HG03159 (cell line): ENCODE measurements around the gene TRAPPC3.

ENCODE experiments used
- ATAC-seq: cut with Tn5 transposase; IDR thresholded peaks from one replicate; pipeline ENCODE4 v1.9.1; 2021; ENCODE audit warnings: mild to moderate bottlenecking, moderate library complexity; ENCODE audit not compliant: unreplicated experiment

Gene TRAPPC3

GRCh38 chr1:36106269-36106668, 43.0 kb downstream of the TRAPPC3 start:
- ATAC-seq, result no peak

GRCh38 chr1:36101546-36101945, 47.7 kb downstream of the TRAPPC3 start:
- ATAC-seq, result no peak

- ATAC-seq, result no peak
Measured at GRCh38 chr1:36100376-36100775, 48.9 kb downstream of the TRAPPC3 start.

- ATAC-seq, result no peak
Measured at GRCh38 chr1:36099681-36100341, 49.5 kb downstream of the TRAPPC3 start.

DNA sequence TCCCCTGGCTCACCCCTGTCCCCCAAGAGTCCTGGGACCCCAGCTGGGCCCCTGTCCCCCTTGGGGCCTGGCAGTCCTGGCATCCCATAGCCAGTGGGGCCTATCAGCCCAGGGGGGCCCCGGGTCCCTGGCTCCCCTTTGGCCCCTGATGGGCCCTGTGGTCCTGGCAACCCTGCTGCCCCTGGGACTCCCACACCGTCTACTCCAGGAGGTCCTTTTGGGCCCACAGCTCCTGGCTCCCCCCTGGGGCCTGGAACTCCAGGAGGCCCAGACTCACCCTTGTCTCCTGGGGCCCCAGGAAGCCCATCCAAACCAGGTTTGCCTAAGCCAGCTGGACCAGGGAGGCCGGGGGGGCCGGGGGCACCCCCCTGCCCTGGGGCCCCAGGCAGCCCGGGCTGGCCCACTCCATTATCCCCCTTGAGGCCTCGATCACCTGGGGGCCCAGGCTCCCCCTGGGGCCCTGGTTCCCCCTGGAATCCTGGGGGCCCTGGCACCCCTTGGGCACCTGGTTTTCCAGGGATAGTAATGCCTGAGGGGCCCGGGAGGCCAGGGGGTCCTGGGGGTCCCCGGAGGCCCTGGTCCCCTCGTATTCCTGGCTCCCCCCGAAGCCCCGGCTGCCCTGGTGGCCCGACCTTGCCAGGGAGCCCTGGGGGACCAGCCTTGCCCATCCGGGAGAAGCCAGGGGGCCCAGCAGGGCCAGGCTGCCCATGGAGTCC, 50.5 kb downstream of the TRAPPC3 start:
- no peak for ATAC-seq

DNA sequence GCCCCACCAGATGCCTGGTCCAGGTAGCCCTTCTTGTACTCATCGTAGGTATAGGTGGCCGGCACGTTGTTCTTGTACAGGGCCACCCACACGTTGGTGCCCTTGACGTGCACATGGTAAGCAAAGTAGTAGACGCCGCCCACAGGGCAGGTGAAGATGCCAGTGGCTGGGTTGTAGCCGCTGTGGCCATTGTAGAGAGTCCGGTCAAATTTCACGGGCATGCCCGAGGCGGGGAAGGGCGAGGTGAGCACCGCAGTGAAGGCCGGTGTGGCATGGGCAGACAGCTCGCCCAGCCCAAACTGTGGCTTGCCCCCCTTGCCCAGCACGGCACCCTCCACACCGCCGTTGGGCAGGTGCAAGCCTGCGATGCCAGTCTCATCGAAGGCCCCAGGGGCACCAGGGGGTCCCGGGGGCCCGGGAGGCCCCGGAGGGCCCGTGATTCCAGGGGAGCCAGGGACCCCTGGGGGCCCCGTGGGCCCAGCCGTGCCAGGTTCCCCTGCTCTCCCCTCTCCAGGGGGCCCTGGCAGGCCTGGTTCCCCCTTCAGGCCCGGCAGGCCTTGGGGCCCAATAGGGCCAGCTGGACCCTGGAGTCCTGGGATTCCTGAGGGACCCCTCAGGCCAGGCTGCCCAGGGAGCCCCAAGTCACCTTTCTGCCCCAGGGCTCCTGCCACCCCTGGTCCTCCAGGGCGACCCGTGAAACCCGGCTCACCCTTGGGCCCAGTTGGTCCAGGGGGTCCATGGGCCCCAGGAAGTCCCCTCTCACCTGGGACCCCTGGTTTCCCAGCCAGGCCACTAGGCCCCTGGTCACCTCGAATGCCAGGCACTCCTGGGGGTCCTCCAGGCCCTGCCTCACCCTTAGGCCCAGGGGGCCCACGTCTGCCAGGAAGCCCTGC, 51.3 kb downstream of the TRAPPC3 start:
- no peak for ATAC-seq

GRCh38 chr1:36096500-36097432, 52.5 kb downstream of the TRAPPC3 start:
- ATAC-seq, result no peak

DNA sequence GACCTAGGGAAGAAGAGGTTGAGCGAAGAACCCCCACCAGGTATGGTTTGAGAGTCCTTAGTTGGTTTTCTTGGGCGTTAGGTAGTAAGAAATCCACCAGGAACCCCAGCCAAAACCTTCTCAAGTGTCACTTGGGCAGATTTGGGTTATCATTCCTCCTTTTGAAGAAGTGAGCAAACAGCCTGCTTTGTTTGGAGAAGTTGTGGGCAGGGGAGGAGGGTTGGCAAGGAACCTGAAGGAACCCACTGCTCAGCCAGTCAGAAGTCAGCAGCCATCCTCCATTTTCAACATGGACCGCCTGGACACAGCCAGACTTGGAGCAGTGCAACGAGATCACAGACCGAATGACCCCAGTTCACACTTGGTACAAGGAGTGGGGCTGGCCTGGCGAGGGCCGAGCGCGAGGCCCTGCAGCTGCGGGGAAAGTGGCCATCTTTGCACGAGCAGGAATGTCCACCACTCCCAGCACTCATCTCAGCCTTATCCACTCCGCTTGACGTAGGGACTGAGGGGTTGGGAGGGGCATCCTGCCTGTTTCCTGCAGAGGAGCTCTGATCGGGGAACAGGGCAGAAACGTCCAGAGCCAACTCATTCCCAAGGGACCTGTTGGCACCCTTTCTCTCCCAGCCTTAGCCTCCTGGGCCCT, 53.4 kb downstream of the TRAPPC3 start:
- no peak for ATAC-seq

GRCh38 chr1:36094621-36095061, 54.6 kb downstream of the TRAPPC3 start:
- no peak for ATAC-seq

- ATAC-seq, result no peak
Measured at GRCh38 chr1:36093929-36094328, 55.4 kb downstream of the TRAPPC3 start.

GRCh38 chr1:36093226-36093625, 56.1 kb downstream of the TRAPPC3 start:
- ATAC-seq, result no peak

DNA sequence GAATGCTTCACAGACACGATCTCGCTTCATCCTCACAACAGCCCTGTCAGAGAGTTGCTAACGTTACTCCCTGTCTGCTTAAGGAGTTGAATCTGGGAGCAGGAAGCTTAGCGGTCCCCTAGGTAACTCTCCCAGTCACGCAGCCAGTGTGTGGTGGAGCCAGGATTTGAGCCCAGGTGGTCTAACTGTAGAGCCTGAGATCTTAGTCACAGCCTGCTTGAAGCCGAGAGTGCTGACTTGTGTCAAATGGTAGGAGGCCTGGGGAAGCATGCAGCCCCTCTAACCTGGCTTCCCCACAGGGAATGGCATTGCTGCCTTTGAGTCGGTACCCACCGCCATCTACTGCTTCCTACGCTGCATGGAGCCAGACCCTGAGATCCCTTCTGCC, 56.5 kb downstream of the TRAPPC3 start:
- no peak for ATAC-seq

GRCh38 chr1:36092166-36092797, 57.0 kb downstream of the TRAPPC3 start:
- no peak for ATAC-seq

DNA sequence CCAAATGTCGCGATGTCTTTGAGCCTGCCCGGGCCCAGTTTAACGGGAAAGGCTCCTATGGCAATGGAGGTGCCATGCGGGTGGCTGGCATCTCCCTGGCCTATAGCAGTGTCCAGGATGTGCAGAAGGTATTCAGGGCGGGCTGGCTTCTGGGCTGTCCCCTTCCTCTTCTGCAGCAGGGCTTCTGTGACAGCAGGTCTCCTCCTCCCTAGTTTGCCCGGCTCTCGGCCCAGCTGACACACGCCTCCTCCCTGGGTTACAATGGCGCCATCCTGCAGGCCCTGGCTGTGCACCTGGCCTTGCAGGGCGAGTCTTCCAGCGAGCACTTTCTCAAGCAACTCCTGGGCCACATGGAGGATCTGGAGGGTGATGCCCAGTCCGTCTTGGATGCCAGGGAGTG, 57.6 kb downstream of the TRAPPC3 start:
- ATAC-seq, result no peak

DNA sequence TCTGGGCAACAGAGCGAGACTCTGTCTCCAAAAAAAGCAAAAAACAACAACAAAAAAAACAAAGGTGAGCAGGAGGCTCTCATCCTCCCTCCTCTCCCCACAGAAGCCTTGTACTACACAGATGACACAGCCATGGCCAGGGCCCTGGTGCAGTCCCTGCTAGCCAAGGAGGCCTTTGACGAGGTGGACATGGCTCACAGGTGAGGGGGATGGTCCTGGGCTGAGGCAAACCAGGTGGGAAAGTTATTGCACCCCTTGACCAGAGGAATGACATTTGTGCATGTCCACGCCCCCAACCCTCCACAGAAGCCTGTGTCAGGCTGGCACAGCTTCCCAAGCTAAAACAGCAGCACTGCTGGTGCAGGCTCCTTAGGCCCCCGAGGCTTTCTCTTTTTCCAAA, 58.1 kb downstream of the TRAPPC3 start:
- ATAC-seq, result no peak

- peak; percentile 2 for ATAC-seq
Measured at GRCh38 chr1:36089393-36090121, 59.7 kb downstream of the TRAPPC3 start.

DNA sequence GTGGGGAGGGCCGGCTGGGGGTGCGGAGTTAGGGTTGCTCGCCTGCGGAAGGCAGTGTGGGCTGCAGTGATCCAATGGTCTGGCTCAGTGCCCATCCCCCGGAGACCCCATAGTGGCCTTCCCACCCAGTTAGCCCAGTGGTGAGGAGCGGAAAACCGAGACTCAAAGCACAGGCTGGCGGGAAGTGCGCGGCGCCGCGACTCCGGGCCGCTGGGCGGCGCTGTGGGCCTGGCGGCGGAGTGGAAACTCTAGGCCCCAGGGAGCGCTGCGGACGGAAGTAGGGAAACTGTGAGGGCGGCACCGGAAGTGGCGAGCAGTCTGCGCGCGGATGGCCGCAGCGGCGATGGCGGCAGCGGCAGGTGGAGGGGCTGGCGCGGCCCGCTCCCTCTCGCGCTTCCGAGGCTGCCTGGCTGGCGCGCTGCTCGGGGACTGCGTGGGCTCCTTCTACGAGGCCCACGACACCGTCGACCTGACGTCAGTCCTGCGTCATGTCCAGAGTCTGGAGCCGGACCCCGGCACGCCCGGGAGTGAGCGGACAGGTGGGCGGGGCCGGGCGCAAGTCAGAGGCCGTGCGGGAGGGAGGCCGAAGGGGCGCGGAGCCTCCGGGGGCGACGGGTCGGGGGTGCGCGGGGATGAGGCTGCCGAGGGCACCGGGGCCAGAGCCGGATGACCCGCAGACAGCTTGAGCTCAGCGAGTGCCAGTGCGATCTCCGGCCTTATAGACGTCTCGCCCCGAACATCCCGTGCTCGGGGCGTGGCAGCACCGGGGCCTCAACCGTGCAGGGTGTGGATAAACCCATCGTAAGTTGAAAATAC, 60.5 kb downstream of the TRAPPC3 start, which contains the start of gene ADPRS:
ADPRS (plus strand) TSS at position 316 of the 816 bp plus-strand sequence; CDS start at position 329, 13 bp downstream.
- peak; percentile 66 for ATAC-seq

DNA sequence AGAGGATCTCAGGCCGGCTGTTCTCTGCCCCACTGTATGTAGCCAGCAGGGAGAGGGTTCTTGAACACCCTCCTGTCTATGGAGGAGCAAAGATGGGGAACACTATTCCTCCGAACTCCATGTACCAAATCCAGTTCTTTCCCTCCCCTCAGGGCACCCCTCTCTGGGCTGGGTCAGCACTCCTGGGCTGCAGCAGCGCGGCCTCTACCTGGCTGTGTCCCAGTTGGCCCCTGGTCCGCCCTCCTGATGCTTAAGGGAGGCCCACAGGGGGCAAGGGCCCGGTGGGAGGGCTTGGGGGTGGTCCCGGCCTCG, 61.1 kb downstream of the TRAPPC3 start:
- no peak for ATAC-seq
